ENCODE data around the gene SYNGR1.

Gene SYNGR1

GRCh38 chr22:39432361-39432811 lies 82.6 kb downstream of the SYNGR1 start:
- DNase-seq, result no peak

GRCh38 chr22:39433476-39434242 lies 83.9 kb downstream of the SYNGR1 start:
- no peak for DNase-seq

GRCh38 chr22:39434243-39434653 lies 84.5 kb downstream of the SYNGR1 start:
- no peak for DNase-seq

- DNase-seq, result no peak
Observed at GRCh38 chr22:39434721-39435120, 84.9 kb downstream of the SYNGR1 start.

Data from activated gamma-delta T cell (primary cell).